Hepatocyte (in vitro differentiated cells): Measurements from ENCODE around the gene INSIG1. TPM values are rescaled to one million over a fixed set of nuclear protein-coding genes. Genes with fewer than 3 reads are reported as not detected.

Experiments used
- DNase-seq: peaks from one replicate; pipeline ENCODE4 v3.0.0-alpha.2; 2016; ENCODE audit warnings: low spot score
- H2AFZ ChIP-seq: fragments of 200-600 bp; sonication (generic); 2 replicates; pipeline ENCODE4 v1.6.0; 2016; ENCODE audit warnings: antibody characterized with exemption, mild to moderate bottlenecking
- H3K27ac ChIP-seq: fragments of 200-600 bp; sonication (generic); 2 replicates; pipeline ENCODE4 v1.5.1; 2016; ENCODE audit warnings: mild to moderate bottlenecking
- H3K27me3 ChIP-seq: fragments of 200-600 bp; sonication (generic); 2 replicates; pipeline ENCODE4 v1.6.1; 2016
- H3K36me3 ChIP-seq: fragments of 200-600 bp; sonication (generic); replicated peaks from 2 replicates; pipeline ENCODE4 v1.5.1; 2016; ENCODE audit warnings: low read depth; ENCODE audit not compliant: insufficient read depth
- H3K4me1 ChIP-seq: fragments of 200-600 bp; sonication (generic); 2 replicates; pipeline ENCODE4 v1.5.1; 2016; ENCODE audit warnings: mild to moderate bottlenecking, moderate library complexity; ENCODE audit not compliant: insufficient read depth
- H3K4me2 ChIP-seq: fragments of 200-600 bp; sonication (generic); 2 replicates; pipeline ENCODE4 v1.6.0; 2016
- H3K4me3 ChIP-seq: fragments of 200-600 bp; sonication (generic); 2 replicates; pipeline ENCODE4 v1.5.1; 2016; ENCODE audit warnings: mild to moderate bottlenecking
- H3K79me2 ChIP-seq: fragments of 200-600 bp; sonication (generic); 2 replicates; pipeline ENCODE4 v1.6.0; 2017; ENCODE audit warnings: mild to moderate bottlenecking
- H3K9me2 ChIP-seq: fragments of 200-600 bp; sonication (generic); replicated peaks from 2 replicates; pipeline ENCODE4 v1.6.0; 2017; ENCODE audit warnings: mild to moderate bottlenecking; ENCODE audit not compliant: insufficient read depth
- H3K9me3 ChIP-seq: fragments of 200-600 bp; sonication (generic); 2 replicates; pipeline ENCODE4 v1.5.1; 2016; ENCODE audit warnings: low read depth, mild to moderate bottlenecking
- H4K20me1 ChIP-seq: fragments of 200-600 bp; sonication (generic); 2 replicates; pipeline ENCODE4 v1.6.0; 2016; ENCODE audit warnings: mild to moderate bottlenecking; ENCODE audit not compliant: insufficient read depth, poor library complexity, severe bottlenecking
- CTCF ChIP-seq: fragments of 200-600 bp; sonication (generic); IDR thresholded peaks from 2 replicates; pipeline ENCODE4 v1.5.1; 2016; ENCODE audit warnings: antibody characterized with exemption, mild to moderate bottlenecking; ENCODE audit not compliant: poor library complexity
- EZH2 ChIP-seq: fragments of 200-600 bp; sonication (generic); IDR thresholded peaks from 2 replicates; pipeline ENCODE4 v1.6.1; 2016; ENCODE audit warnings: antibody characterized with exemption, mild to moderate bottlenecking, borderline replicate concordance
- EZH2phosphoT487 ChIP-seq: fragments of 200-600 bp; sonication (generic); IDR thresholded peaks from one replicate; pipeline ENCODE4 v1.6.1; 2018; ENCODE audit warnings: antibody characterized with exemption, mild to moderate bottlenecking, low read depth, moderate library complexity; ENCODE audit not compliant: unreplicated experiment, severe bottlenecking
- WGBS: methylation state at CpG from one replicate; pipeline ENCODE4 v1.1.6; 2016; ENCODE audit warnings: low lambda C conversion rate; ENCODE audit errors: missing lambda C conversion rate; 5-methylcytosine and 5-hydroxymethylcytosine counted together
- polyA plus RNA-seq: library from polyadenylated mRNA; unstranded; fragments of >200 nt; fragmentation: Nextera tagmentation; extraction: Ambion mirVana; gene quantifications from 2 replicates; pipeline ENCODE4 v1.2.1, GENCODE V29; 2016
- total RNA-seq: library from RNA; depleted of rRNA; stranded (reverse); fragments of >200 nt; gene quantifications from 2 replicates; pipeline ENCODE4 v1.2.3, GENCODE V29; 2014

Gene INSIG1
- total and polyA plus RNA-seq, 2 experiments from 2014 or later: 196 to 305 TPM

GRCh38 chr7:155255071-155255470, 42.6 kb upstream of the INSIG1 start:
- WGBS: 88% methylated on average over 10 of the region's 10 CpGs
- H3K27ac ChIP-seq: no peak overlapping the region
- H3K9me2 ChIP-seq: no peaks in the 10 kb centered on the region
- H3K36me3 ChIP-seq: no peaks in the 10 kb centered on the region
- no peaks in the 10 kb centered on the region for H3K9me3 ChIP-seq
- no peaks in the 10 kb centered on the region for H3K27me3 ChIP-seq
- no peaks in the 10 kb centered on the region for H3K79me2 ChIP-seq
- H3K4me3 ChIP-seq: no peak overlapping the region
- H3K4me2 ChIP-seq: no peak overlapping the region
- H4K20me1 ChIP-seq: no peaks in the 10 kb centered on the region
- no peak overlapping the region for H2AFZ ChIP-seq
- DNase-seq: no peak
- H3K4me1 ChIP-seq: no peaks in the 10 kb centered on the region
- TF ChIP-seq EZH2phosphoT487 (no peak), CTCF (no peak), EZH2 (no peak)

- Histone ChIP-seq H3K9me2 (no peaks in the 10 kb centered on the region), H3K36me3 (no peaks in the 10 kb centered on the region), H3K4me2 (no peak overlapping the region), H4K20me1 (no peaks in the 10 kb centered on the region), H3K4me1 (no peaks in the 10 kb centered on the region), H2AFZ (no peak overlapping the region), H3K9me3 (no peaks in the 10 kb centered on the region), H3K79me2 (no peaks in the 10 kb centered on the region), H3K4me3 (no peak overlapping the region), H3K27ac (no peak overlapping the region), H3K27me3 (no peaks in the 10 kb centered on the region)
- WGBS: 88% methylated on average over 4 of the region's 6 CpGs
- no peak for DNase-seq
- TF ChIP-seq EZH2phosphoT487: no peak
- TF ChIP-seq EZH2: no peak
- TF ChIP-seq CTCF: no peak
These were observed 42.1 kb upstream of the INSIG1 start for GRCh38 chr7:155255621-155256020.

- no peak for DNase-seq
- Histone ChIP-seq H3K4me1 (no peaks in the 10 kb centered on the region), H4K20me1 (no peaks in the 10 kb centered on the region), H3K27ac (no peak overlapping the region), H3K9me2 (no peaks in the 10 kb centered on the region), H3K9me3 (no peaks in the 10 kb centered on the region), H2AFZ (no peak overlapping the region), H3K4me2 (no peak overlapping the region), H3K79me2 (no peaks in the 10 kb centered on the region), H3K36me3 (no peaks in the 10 kb centered on the region), H3K4me3 (no peak overlapping the region), H3K27me3 (no peaks in the 10 kb centered on the region)
- no peak for TF ChIP-seq EZH2phosphoT487
- TF ChIP-seq CTCF: no peak
- TF ChIP-seq EZH2: no peak
- 85% methylated on average over 18 of the region's 18 CpGs for WGBS
These were observed 41.5 kb upstream of the INSIG1 start for GRCh38 chr7:155256081-155256760.
